Effector CD4-positive, alpha-beta T cell (primary cell): ENCODE data around the gene VPS29.
"Not testable (repeated sequence)": the region's sequence is repeated elsewhere in the genome, so short reads cannot be mapped to it uniquely, and the experiment has no call there.

Experiments used
- DNase-seq: peaks from one replicate; pipeline ENCODE4 v3.0.0-alpha.2; 2020

VPS29 gene

GRCh38 chr12:110520876-110521712, 19.2 kb upstream of the VPS29 start:
- DNase-seq, result not testable (repeated sequence)

- not testable (repeated sequence) for DNase-seq
Measured at GRCh38 chr12:110518014-110518413, 16.1 kb upstream of the VPS29 start.

GRCh38 chr12:110516995-110517394, 15.1 kb upstream of the VPS29 start:
- DNase-seq, result no peak

- no peak for DNase-seq
Measured at GRCh38 chr12:110514363-110514762, 12.5 kb upstream of the VPS29 start.

- DNase-seq, result no peak
Measured at GRCh38 chr12:110513842-110514241, 11.9 kb upstream of the VPS29 start.

GRCh38 chr12:110508071-110508586, 6.2 kb upstream of the VPS29 start:
- DNase-seq, result no peak

GRCh38 chr12:110505332-110505731, 3.4 kb upstream of the VPS29 start:
- no peak for DNase-seq

- no peak for DNase-seq
Measured at GRCh38 chr12:110503432-110503831, 1.5 kb upstream of the VPS29 start.

GRCh38 chr12:110501399-110501751, 536 bp downstream of the VPS29 start:
- DNase-seq, result no peak

GRCh38 chr12:110498984-110499706, 2.8 kb downstream of the VPS29 start:
- no peak for DNase-seq

GRCh38 chr12:110475426-110475825, 26.5 kb downstream of the VPS29 start:
- DNase-seq, result no peak

- peak; percentile 95 for DNase-seq
Measured at GRCh38 chr12:110468214-110469048, 33.5 kb downstream of the VPS29 start, which contains the start of the genes FAM216A and GPN3. Gene FAM216A (plus strand): TSS chr12:110468845. CDS start chr12:110468876, 31 bp downstream. Gene GPN3 (minus strand): TSS chr12:110468257. CDS start chr12:110468203, 54 bp downstream.

- no peak for DNase-seq
Measured at GRCh38 chr12:110467847-110468213, 34.1 kb downstream of the VPS29 start.

- no peak for DNase-seq
Measured at GRCh38 chr12:110466791-110467190, 35.1 kb downstream of the VPS29 start.

- DNase-seq, result not testable (repeated sequence)
Measured at GRCh38 chr12:110465765-110466164, 36.1 kb downstream of the VPS29 start.

- no peak for DNase-seq
Measured at GRCh38 chr12:110465024-110465423, 36.9 kb downstream of the VPS29 start.

GRCh38 chr12:110461189-110461588, 40.7 kb downstream of the VPS29 start:
- DNase-seq, result not testable (repeated sequence)

- DNase-seq, result no peak
Measured at GRCh38 chr12:110458756-110459155, 43.2 kb downstream of the VPS29 start.

GRCh38 chr12:110453569-110454296, 48.2 kb downstream of the VPS29 start:
- no peak for DNase-seq

GRCh38 chr12:110451263-110451662, 50.6 kb downstream of the VPS29 start:
- DNase-seq, result no peak

- DNase-seq, result peak; percentile 94
Measured at GRCh38 chr12:110449799-110450497, 52.0 kb downstream of the VPS29 start, which contains the start of gene ARPC3. Gene ARPC3 (minus strand): TSS chr12:110450337. CDS start chr12:110450260, 77 bp downstream.
